Fibroblast of villous mesenchyme (primary cell): ENCODE measurements around the gene ESR1. TPM values are rescaled to one million over a fixed set of nuclear protein-coding genes. Genes with fewer than 3 reads are reported as not detected.

Source experiments
- DNase-seq: peaks from one replicate; pipeline ENCODE4 v3.0.0-alpha.2; 2010; ENCODE audit warnings: low read depth
- H3K4me3 ChIP-seq: 2 replicates; pipeline ENCODE4 v1.5.1; 2011; ENCODE audit warnings: low read depth, mild to moderate bottlenecking, low read length
- total RNA-seq: library from RNA; depleted of rRNA; stranded (reverse); fragments of >200 nt; gene quantifications from 2 replicates; pipeline ENCODE4 v1.2.3, GENCODE V29; 2012
- TF ChIP-seq, protein P1 (sequence below): IDR thresholded peaks from 2 replicates; pipeline ENCODE4 v1.5.1; 2012; ENCODE audit warnings: low read depth, mild to moderate bottlenecking, low read length; ENCODE audit not compliant: insufficient read depth

ESR1 gene
- total RNA-seq, 1 donor: 2.6 TPM

DNA sequence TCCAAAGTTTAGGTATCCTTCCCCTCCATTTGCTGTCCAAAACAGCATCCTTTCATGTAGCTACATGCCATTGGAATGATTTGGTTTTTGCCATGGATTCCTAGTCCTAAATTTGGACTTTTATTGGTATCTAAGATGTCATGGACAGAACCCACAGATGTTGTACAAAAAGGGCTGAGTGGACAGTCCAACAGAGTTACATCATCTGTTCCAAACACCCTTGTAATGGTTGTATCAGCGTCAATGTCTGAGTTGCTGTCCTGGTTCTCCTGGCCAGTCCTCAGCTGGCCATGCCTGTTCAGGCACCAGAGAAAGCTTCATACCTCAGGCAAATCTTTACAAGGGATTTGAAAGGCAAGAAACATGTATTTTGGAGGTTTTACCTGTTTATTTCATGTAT, 191.3 kb downstream of the ESR1 start:
- H3K4me3 ChIP-seq: no peak overlapping the region
- TF ChIP-seq, protein P1, sequence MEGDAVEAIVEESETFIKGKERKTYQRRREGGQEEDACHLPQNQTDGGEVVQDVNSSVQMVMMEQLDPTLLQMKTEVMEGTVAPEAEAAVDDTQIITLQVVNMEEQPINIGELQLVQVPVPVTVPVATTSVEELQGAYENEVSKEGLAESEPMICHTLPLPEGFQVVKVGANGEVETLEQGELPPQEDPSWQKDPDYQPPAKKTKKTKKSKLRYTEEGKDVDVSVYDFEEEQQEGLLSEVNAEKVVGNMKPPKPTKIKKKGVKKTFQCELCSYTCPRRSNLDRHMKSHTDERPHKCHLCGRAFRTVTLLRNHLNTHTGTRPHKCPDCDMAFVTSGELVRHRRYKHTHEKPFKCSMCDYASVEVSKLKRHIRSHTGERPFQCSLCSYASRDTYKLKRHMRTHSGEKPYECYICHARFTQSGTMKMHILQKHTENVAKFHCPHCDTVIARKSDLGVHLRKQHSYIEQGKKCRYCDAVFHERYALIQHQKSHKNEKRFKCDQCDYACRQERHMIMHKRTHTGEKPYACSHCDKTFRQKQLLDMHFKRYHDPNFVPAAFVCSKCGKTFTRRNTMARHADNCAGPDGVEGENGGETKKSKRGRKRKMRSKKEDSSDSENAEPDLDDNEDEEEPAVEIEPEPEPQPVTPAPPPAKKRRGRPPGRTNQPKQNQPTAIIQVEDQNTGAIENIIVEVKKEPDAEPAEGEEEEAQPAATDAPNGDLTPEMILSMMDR: no peak
- DNase-seq: peak; percentile 23

DNA sequence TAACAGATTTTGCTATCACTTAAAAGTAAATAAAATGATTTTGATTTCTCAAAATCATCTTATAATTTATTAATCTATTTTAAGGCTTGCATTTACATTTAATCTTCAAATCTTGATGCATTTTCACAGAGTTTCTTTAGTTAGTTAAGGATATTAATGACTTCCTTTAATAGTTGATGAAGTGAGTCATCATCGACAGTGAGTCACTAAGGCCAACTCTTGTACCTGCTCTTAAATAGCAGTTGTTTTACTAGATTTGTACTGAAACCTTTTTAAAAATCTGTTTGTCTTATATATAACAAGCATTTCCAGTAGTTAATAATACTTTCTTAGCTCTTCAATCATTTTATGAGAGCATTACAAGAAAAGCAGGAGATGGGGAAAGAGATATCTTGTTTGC, 191.7 kb downstream of the ESR1 start:
- peak; percentile 44 for DNase-seq
- TF ChIP-seq, protein P1: no peak
- H3K4me3 ChIP-seq: no peak overlapping the region

DNA sequence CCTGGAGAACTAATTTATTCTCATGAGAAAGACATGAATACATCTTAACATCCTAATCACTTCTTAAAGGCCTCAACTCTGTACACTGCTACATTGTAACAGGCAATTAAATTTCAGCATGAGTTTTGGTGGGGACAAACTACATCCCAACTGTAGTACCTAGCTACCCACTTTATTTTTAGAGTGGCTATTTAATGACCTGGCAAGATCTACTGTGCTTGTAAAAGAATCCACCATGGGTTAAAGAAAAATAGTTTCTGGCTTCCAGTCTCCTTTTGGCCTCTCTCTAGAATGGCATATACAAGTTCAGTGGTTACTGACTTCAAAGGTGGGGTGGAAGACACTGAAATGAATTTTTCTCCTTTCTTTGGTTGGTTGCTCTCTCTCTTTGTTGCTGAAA, 193.9 kb downstream of the ESR1 start:
- DNase-seq: no peak
- TF ChIP-seq, protein P1: no peak
- H3K4me3 ChIP-seq: no peak overlapping the region

- H3K4me3 ChIP-seq: no peak overlapping the region
- DNase-seq: no peak
- TF ChIP-seq, protein P1: no peak
These were observed 194.8 kb downstream of the ESR1 start for GRCh38 chr6:152002306-152002705.

GRCh38 chr6:152004036-152004566, 196.6 kb downstream of the ESR1 start:
- peak; percentile 32 for DNase-seq
- TF ChIP-seq, protein P1: no peak
- H3K4me3 ChIP-seq: no peak overlapping the region

DNA sequence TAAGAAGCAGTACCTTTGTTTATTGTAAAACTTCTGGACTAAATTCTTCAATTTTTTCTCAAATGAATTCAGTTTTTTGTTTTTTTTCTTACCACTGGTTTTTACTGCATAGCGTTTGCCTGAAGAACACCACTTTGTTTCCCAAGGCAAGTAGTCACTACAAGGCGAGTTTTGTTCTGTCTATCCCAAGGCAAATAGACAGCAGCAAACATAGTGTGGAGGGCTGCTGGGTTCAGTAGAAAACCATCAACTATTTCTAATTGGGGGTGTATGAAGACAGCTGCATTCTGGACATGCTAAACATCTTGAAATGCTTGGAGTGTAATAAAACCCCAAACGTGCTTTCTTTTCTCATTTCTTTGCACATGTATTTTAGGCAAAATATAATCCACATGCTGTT, 197.4 kb downstream of the ESR1 start:
- TF ChIP-seq, protein P1: no peak
- no peak for DNase-seq
- H3K4me3 ChIP-seq: no peak overlapping the region

GRCh38 chr6:152008779-152009178, 201.3 kb downstream of the ESR1 start:
- H3K4me3 ChIP-seq: no peak overlapping the region
- TF ChIP-seq, protein P1: no peak
- DNase-seq: no peak
